ENCODE data around the gene TEX52. TPM values are rescaled to one million over a fixed set of nuclear protein-coding genes. Genes with fewer than 3 reads are reported as not detected.

TEX52 gene
- total RNA-seq, 1 experiment from 2014 or later = not detected

Other genes with a start within 250 kb of the TEX52 start
- 42.1 and 43.0 TPM in 2 replicates for gene FKBP4, start 62.1 kb downstream of the TEX52 start, total RNA-seq (2014; rRNA removed; shearing (Covaris generic))
- gene ITFG2, start 44.4 kb downstream of the TEX52 start, total RNA-seq (2014; rRNA removed; shearing (Covaris generic)) = 9.1 and 13.8 TPM in 2 replicates
- not detected in 2 replicates for gene NRIP2, start 22.0 kb downstream of the TEX52 start, total RNA-seq (2014; rRNA removed; shearing (Covaris generic))
- gene FOXM1, start 20.1 kb upstream of the TEX52 start, total RNA-seq (2014; rRNA removed; shearing (Covaris generic)) = 45.5 and 67.5 TPM in 2 replicates
- 68.6 and 69.4 TPM in 2 replicates for gene RHNO1, start 20.2 kb upstream of the TEX52 start, total RNA-seq (2014; rRNA removed; shearing (Covaris generic))
- gene TULP3, start 33.9 kb upstream of the TEX52 start, total RNA-seq (2014; rRNA removed; shearing (Covaris generic)) = 33.5 and 37.8 TPM in 2 replicates
- 12.3 and 16.5 TPM in 2 replicates for gene TEAD4, start 102.4 kb upstream of the TEX52 start, total RNA-seq (2014; rRNA removed; shearing (Covaris generic))
- 15.3 and 17.1 TPM in 2 replicates for gene TSPAN9, start 220.3 kb upstream of the TEX52 start, total RNA-seq (2014; rRNA removed; shearing (Covaris generic))